Measurements from ENCODE around the gene SCARB2.

- no peak for TF ChIP-seq CTCF (conservative IDR thresholded peaks at IDR 0.05 in 1 of 2, IDR thresholded peaks at IDR 0.05 in 1 of 2; ENCODE audit: low read depth in 1 of 2, low read length in 2 of 2)
- TF ChIP-seq EZH2 (IDR thresholded peaks at IDR 0.05; ENCODE audit: low read length, missing control alignments): no peak
Observed at GRCh38 chr4:76156635-76157034, 57.0 kb downstream of the SCARB2 start.

Data from fibroblast of lung (primary cell).